Left lung (tissue), 14 donors: Measurements from ENCODE around the gene UBE2K. TPM values are rescaled to one million over a fixed set of nuclear protein-coding genes. Genes with fewer than 3 reads are reported as not detected.

Experiments
- ATAC-seq: fragments of 200-7000 bp; cut with Tn5 transposase; one replicate; pipeline ENCODE4 v1.9.1; 2020; ENCODE audit warnings: moderate library complexity
- DNase-seq, 4 donors: peaks; one replicate each; pipeline ENCODE4 v3.0.0-alpha.2; 2013 to 2020
- H3K27ac ChIP-seq, 2 donors: fragments of 200-600 bp; sonication (generic) in 1 of 2; one replicate each; pipeline versions ENCODE4 v1.5.0 to v1.8.0; 2020 to 2021
- H3K27me3 ChIP-seq, 2 donors: fragments of 200-600 bp; sonication (generic) in 1 of 2; one replicate each; pipeline versions ENCODE4 v1.5.0 to v1.8.0; 2020 to 2021
- H3K36me3 ChIP-seq, 2 donors: fragments of 200-600 bp; sonication (generic) in 1 of 2; one replicate each; pipeline versions ENCODE4 v1.5.0 to v1.8.0; 2020 to 2021
- H3K4me1 ChIP-seq, 2 donors: fragments of 200-600 bp; one replicate each; pipeline ENCODE4 v1.8.0; 2021
- H3K4me3 ChIP-seq, 2 donors: fragments of 200-600 bp; sonication (generic) in 1 of 2; one replicate each; pipeline versions ENCODE4 v1.5.0 to v1.8.0; 2020 to 2021; ENCODE audit warnings: mild to moderate bottlenecking in 1 of 2
- H3K9me3 ChIP-seq, 2 donors: fragments of 200-600 bp; sonication (generic) in 1 of 2; one replicate each; pipeline versions ENCODE4 v1.5.0 to v1.8.0; 2020 to 2021
- intact Hi-C, 2 donors: fragments of 100-400 bp; cut with DNase I; formaldehyde crosslinking; loops; one replicate each; pipeline versions ENCODE4 v1.11.2 to v1.14.2; 2022
- long read RNA-seq, 12 donors: library from polyadenylated mRNA in 2 of 12; unstranded in 2 of 12; transcript quantifications; one replicate each; pipeline ENCODE4 v2.0.0 and lab custom pipeline, GENCODE V29; 2019 to 2026
- polyA plus RNA-seq, 6 donors: library from polyadenylated mRNA; unstranded; fragments of 120-200 nt; gene quantifications; one replicate each; pipeline ENCODE4 v1.2.1, GENCODE V29; 2013; ENCODE audit not compliant: insufficient read length in 6 of 6
- total RNA-seq, 2 donors: library from RNA; stranded (reverse); fragmentation: NEBNext Ultra II Directional; extraction: Animal tissue kit (Norgen Biotek cat#: 25700); gene quantifications; one replicate each; pipeline ENCODE4 v1.2.1, GENCODE V29; 2021
- TF ChIP-seq, protein P1 (sequence below), 2 donors: fragments of 200-600 bp; sonication (generic) in 1 of 2; IDR thresholded peaks; one replicate each; pipeline versions ENCODE4 v1.5.0 to v1.8.0; 2021; ENCODE audit warnings: antibody characterized with exemption in 2 of 2
- donor health status: DM: no; HTN: yes; CAD: no.
- donor health status: DM: no; HTN: no; CAD: no.

The UBE2K gene
- 10 to 100 TPM; 54.5 to 78.6 TPM for total RNA-seq
- 10 to 100 TPM; 64.8 to 87.4 (median 75.9) TPM for polyA plus RNA-seq
- long read RNA-seq, donor 1, full-length matches to known transcripts: 33 of 50 reads
- long read RNA-seq, donor 1, partial matches to known transcripts: 17 of 50 reads
- long read RNA-seq, donor 1, other reads (novel, unspliced or antisense): 0 of 50 reads
- long read RNA-seq, donor 2, full-length matches to known transcripts: 35 of 63 reads
- long read RNA-seq, donor 2, partial matches to known transcripts: 28 of 63 reads
- long read RNA-seq, donor 2, other reads (novel, unspliced or antisense): 0 of 63 reads
- long read RNA-seq, donor 3, full-length matches to known transcripts: 22 of 34 reads
- long read RNA-seq, donor 3, partial matches to known transcripts: 12 of 34 reads
- long read RNA-seq, donor 3, other reads (novel, unspliced or antisense): 0 of 34 reads
- long read RNA-seq, donor 4, full-length matches to known transcripts: 17 of 26 reads
- long read RNA-seq, donor 4, partial matches to known transcripts: 4 of 26 reads
- long read RNA-seq, donor 4, other reads (novel, unspliced or antisense): 5 of 26 reads
- long read RNA-seq, donor 5, full-length matches to known transcripts: 17 of 67 reads
- long read RNA-seq, donor 5, partial matches to known transcripts: 50 of 67 reads
- long read RNA-seq, donor 5, other reads (novel, unspliced or antisense): 0 of 67 reads
- long read RNA-seq, donor 6, full-length matches to known transcripts: 13 of 23 reads
- long read RNA-seq, donor 6, partial matches to known transcripts: 10 of 23 reads
- long read RNA-seq, donor 6, other reads (novel, unspliced or antisense): 0 of 23 reads
- long read RNA-seq, donor 7, full-length matches to known transcripts: 9 of 24 reads
- long read RNA-seq, donor 7, partial matches to known transcripts: 15 of 24 reads
- long read RNA-seq, donor 7, other reads (novel, unspliced or antisense): 0 of 24 reads
- long read RNA-seq, donor 8, full-length matches to known transcripts: 23 of 39 reads
- long read RNA-seq, donor 8, partial matches to known transcripts: 16 of 39 reads
- long read RNA-seq, donor 8, other reads (novel, unspliced or antisense): 0 of 39 reads
- long read RNA-seq, donor 9, full-length matches to known transcripts: 1 of 1 reads
- long read RNA-seq, donor 9, partial matches to known transcripts: 0 of 1 reads
- long read RNA-seq, donor 9, other reads (novel, unspliced or antisense): 0 of 1 reads
- long read RNA-seq, donor 10, full-length matches to known transcripts: 3 of 5 reads
- long read RNA-seq, donor 10, partial matches to known transcripts: 2 of 5 reads
- long read RNA-seq, donor 10, other reads (novel, unspliced or antisense): 0 of 5 reads
- long read RNA-seq, donor 11, full-length matches to known transcripts: 34 of 52 reads
- long read RNA-seq, donor 11, partial matches to known transcripts: 18 of 52 reads
- long read RNA-seq, donor 11, other reads (novel, unspliced or antisense): 0 of 52 reads
- long read RNA-seq, donor 12, full-length matches to known transcripts: 17 of 35 reads
- long read RNA-seq, donor 12, partial matches to known transcripts: 18 of 35 reads
- long read RNA-seq, donor 12, other reads (novel, unspliced or antisense): 0 of 35 reads

GRCh38 chr4:39697740-39698423, at the start of gene UBE2K:
TSS of gene UBE2K (plus strand) at chr4:39698136. CDS start at chr4:39698328, 192 bp downstream.
- Histone ChIP-seq H3K4me1 (peaks cover 18 to 41% of the 10 kb centered on the region in 2 donors), H3K4me3 (peak within 1 kb of the TSS; percentile 78 to 94), H3K27me3 (no peaks in the 10 kb centered on the region), H3K27ac (peak within 1 kb of the TSS; percentile 96 to 97), H3K9me3 (no peaks in the 10 kb centered on the region), H3K36me3 (peaks cover 0 to 10% of the 10 kb centered on the region in 2 donors)
- ATAC-seq: peak; percentile 97
- TF ChIP-seq, protein P1, sequence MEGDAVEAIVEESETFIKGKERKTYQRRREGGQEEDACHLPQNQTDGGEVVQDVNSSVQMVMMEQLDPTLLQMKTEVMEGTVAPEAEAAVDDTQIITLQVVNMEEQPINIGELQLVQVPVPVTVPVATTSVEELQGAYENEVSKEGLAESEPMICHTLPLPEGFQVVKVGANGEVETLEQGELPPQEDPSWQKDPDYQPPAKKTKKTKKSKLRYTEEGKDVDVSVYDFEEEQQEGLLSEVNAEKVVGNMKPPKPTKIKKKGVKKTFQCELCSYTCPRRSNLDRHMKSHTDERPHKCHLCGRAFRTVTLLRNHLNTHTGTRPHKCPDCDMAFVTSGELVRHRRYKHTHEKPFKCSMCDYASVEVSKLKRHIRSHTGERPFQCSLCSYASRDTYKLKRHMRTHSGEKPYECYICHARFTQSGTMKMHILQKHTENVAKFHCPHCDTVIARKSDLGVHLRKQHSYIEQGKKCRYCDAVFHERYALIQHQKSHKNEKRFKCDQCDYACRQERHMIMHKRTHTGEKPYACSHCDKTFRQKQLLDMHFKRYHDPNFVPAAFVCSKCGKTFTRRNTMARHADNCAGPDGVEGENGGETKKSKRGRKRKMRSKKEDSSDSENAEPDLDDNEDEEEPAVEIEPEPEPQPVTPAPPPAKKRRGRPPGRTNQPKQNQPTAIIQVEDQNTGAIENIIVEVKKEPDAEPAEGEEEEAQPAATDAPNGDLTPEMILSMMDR (IDR thresholded peaks at IDR 0.05): no peak
- DNase-seq: peak; percentile 85 to 99 (median 92)
- intact Hi-C loops: loop anchor here in 1 of 2 donors (10.0 kb wide), 1 partner anchor 277 kb away; the partner anchor contains the start of gene PDS5A

GRCh38 chr4:39648213-39648612, 49.7 kb upstream of the UBE2K start:
- Histone ChIP-seq H3K4me1 (no peaks in the 10 kb centered on the region), H3K9me3 (no peaks in the 10 kb centered on the region), H3K27me3 (no peaks in the 10 kb centered on the region), H3K36me3 (no peaks in the 10 kb centered on the region), H3K4me3 (no peak overlapping the region), H3K27ac (no peak overlapping the region)
- ATAC-seq: no peak
- intact Hi-C loops: no loop called here
- TF ChIP-seq, protein P1 (IDR thresholded peaks at IDR 0.05): no peak
- no peak for DNase-seq

GRCh38 chr4:39648827-39649558, 48.9 kb upstream of the UBE2K start:
- no peak overlapping the region for H3K27ac ChIP-seq
- no peaks in the 10 kb centered on the region for H3K36me3 ChIP-seq
- no peaks in the 10 kb centered on the region for H3K27me3 ChIP-seq
- H3K4me3 ChIP-seq: no peak overlapping the region
- no peak for DNase-seq
- intact Hi-C loops: no loop called here
- H3K4me1 ChIP-seq: no peaks in the 10 kb centered on the region
- TF ChIP-seq, protein P1 (IDR thresholded peaks at IDR 0.05): no peak
- no peaks in the 10 kb centered on the region for H3K9me3 ChIP-seq
- ATAC-seq: no peak
